GM12892 (cell line): ENCODE data around the gene SHANK1.

Experiments used
- POLR2A ChIP-seq: IDR thresholded peaks from 2 replicates; pipeline ENCODE4 v1.6.1; 2011; ENCODE audit warnings: low read depth, low read length, control low read depth
- POLR2AphosphoS5 ChIP-seq: IDR thresholded peaks from 2 replicates; pipeline ENCODE4 v1.6.1; 2011; ENCODE audit warnings: low read depth, low read length, control low read depth

GRCh38 chr19:50703915-50704796 is 15.4 kb downstream of the SHANK1 start:
- TF ChIP-seq POLR2AphosphoS5 = no peak
- no peak for TF ChIP-seq POLR2A
